HG03469 (cell line): ENCODE measurements around the gene SEC24A.
A peak's percentile ranks its signal among the peaks of the same experiment; 100 is the strongest.
"Not testable (repeated sequence)": the region's sequence is repeated elsewhere in the genome, so short reads cannot be mapped to it uniquely, and the experiment has no call there.

Source experiments
- ATAC-seq: cut with Tn5 transposase; IDR thresholded peaks from one replicate; pipeline ENCODE4 v1.9.1; 2021; ENCODE audit warnings: mild to moderate bottlenecking, moderate library complexity, moderate number of reproducible peaks; ENCODE audit not compliant: unreplicated experiment

Gene SEC24A

DNA sequence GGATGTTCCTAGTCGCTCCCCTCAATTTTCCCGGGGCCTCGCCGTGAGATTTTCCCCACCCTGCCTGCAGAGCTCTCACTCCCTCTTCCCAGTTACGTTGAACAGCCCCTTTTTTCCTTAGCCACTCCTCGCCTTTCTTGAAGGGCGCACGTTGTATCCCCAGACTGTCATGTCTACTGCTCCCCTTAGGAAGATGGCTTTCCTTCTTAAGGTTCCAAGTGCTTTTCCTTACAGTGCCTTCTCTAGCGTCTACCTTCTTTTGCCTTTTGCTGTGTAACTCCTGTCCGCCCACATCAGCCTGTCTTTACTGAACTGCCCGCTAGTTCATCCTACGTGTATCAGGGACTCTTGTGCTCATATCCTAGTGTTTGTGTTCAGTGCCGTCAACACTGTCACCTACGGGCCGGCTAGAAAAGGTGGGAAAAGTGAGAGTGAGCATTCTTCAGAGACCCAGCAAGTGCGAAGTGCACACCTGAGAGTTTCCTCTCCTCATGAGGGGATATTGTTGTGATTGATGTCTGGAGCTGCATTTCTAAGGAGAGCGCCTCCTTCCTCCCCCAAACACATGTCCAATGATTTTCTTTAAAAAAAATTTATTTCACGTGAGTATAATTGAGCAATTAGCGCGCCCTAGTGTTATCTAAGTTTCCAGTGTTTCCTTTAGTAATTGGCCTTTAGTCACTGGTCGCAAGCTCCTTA is 90.5 kb downstream of the SEC24A start:
- ATAC-seq, result no peak

DNA sequence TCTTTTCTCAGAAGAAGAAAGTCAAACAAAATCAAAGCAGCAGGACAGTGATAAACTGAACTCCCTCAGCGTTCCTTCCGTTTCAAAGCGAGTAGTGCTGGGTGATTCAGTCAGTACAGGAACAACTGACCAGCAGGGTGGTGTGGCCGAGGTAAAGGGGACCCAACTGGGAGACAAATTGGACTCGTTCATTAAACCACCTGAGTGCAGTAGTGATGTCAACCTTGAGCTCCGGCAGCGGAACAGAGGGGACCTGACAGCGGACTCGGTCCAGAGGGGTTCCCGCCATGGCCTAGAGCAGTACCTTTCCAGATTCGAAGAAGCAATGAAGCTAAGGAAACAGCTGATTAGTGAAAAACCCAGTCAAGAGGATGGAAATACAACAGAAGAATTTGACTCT is 92.5 kb downstream of the SEC24A start:
- no peak for ATAC-seq

DNA sequence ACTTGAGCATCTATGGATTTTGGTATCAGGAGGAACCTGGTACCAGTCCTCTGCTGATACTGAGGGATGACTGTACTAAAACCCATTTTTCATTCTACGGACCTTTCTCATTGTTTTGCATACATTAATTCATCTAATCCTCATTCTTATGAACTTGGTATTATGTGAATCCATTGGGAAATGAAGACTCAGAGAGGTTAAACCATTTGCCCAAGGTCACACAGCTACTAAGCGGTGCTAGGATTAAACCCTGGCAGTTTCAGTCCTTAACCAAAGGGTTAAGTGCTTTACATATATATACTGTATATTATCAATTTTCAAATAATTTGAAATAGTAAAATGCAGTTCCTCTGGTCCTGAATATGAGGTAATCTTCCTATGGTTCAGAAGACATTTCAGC is 93.5 kb downstream of the SEC24A start:
- no peak for ATAC-seq

DNA sequence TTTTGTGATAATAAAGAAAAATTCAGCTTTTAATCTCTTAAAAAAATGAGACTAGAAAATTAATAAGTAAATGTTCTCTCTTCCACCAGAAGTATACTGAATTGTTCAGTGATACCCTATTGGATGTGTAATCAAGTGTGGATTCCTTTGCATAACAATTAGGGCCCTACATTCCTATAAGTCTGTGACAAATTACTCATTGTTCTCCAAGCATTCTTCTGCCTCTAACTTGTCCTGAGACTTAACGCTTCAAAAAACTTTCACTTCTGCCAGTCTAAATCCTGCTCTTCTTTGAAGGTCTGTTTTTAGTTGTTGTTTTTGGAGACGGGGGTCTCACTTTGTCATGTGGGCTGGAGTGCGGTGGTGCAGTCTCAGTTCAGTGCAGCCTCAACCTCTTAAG is 100.8 kb downstream of the SEC24A start:
- ATAC-seq, result no peak

DNA sequence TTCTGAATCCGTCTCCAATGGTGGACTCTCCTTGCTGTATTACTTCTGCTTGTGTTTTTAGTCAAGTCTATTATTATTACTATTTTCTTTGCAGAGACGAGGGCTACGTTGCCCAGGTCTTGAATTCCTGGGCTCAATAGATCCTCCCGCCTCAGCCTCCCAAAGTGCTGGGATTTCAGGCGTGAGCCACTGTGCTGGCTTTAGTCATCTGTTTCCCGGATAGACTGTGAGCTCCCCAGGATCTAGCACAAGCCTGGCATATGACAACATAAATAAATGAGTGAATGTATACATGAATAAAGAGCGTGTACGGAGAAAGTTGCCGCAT is 109.6 kb downstream of the SEC24A start:
- ATAC-seq, result no peak

DNA sequence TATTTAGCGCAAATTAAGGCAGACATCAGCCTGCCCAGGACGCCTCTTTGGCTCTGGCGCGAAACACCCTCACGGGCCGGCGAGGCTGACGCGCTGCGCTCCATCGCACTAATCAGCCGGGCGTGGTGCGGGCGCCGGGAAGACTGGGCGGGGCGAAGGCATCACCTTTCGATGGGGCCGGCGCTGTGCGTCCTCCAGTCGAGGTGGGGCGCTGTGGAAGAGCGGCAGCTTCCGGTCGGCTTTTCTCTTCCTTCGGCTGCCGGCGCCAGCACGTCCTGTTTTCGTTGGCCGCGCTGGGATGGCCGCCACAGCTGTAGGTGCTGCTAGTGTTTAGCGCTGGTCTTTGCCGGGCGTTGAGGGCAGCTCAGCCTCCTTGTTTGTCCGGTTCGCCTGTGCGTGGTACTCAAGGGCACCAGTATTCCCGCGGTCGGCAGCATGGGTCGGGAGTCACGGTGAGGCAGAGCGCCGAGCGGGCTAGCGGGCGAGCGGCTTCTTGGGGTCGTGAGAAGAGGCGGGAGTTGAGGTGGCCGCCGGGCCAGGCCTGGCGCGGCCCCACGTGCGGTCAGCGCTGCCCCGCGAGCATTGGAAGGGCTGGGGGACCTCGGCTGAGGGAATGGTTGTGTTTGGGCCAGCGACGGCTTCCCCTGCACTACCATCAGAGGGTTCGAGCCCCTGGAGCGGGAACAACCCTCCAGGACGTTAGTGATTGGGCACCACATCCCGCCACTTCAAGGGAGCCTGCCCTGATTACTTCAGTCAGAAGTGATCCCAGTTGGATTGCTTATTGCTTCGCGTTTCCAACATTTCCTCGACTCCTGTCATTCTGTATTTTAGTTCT is 110.1 kb downstream of the SEC24A start, which contains the start of gene DDX46:
TSS of gene DDX46 (plus strand) at position 276 of the 838 bp plus-strand sequence. CDS start at position 436, 160 bp downstream.
- ATAC-seq, result peak; percentile 95

DNA sequence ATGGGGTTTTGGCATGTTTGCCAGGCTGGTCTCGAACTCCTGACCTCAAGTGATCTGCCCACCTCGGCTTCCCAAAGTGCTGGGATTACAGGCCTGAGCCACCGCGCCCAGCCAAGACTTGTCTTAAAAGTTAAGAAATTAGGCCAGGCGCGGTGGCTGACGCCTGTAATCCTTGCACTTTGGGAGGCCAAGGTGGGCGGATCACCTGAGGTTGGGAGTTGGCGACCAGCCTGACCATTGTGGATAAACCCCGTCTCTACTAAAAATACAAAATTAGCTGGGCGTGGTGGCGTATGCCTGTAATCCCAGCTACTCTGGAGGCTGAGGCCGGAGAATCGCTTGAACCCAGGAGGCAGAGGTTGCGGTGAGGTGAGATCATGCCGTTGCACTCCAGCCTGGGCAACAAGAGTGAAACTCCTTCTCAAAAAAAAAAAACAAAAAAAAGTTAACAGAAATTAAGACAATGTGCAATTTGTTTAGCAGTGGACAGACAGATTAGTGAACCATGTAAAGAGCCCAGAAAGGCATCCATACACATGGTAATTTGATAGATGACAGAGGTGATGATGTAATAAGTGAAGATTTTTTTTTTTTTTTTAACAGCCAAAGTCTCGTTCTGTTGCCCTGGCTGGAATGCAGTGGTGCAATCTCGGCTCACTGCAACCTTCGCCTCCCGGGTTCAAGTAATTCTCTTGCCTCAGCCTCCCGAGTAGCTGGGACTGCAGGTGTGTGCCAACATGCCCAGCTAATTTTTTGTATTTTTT is 119.1 kb downstream of the SEC24A start:
- ATAC-seq, result not testable (repeated sequence)

DNA sequence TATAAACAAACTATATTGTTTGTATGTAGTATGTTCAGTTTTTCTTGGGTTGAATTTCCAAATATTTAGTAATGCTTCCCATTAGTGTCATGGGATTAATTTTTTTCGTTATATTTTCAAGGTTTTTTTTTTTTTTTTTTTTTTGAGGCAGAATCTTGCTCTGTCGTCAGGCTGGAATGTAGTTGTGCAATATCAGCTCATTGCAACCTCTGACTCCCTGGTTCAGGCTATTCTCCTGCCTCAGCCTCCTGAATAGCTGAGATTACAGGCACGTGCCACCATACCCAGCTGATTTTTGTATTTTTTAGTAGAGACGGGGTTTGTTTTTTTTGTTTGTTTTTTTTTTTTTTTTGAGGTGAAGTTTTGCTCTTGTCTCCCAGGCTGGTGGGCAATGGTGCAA is 120.6 kb downstream of the SEC24A start:
- no peak for ATAC-seq

DNA sequence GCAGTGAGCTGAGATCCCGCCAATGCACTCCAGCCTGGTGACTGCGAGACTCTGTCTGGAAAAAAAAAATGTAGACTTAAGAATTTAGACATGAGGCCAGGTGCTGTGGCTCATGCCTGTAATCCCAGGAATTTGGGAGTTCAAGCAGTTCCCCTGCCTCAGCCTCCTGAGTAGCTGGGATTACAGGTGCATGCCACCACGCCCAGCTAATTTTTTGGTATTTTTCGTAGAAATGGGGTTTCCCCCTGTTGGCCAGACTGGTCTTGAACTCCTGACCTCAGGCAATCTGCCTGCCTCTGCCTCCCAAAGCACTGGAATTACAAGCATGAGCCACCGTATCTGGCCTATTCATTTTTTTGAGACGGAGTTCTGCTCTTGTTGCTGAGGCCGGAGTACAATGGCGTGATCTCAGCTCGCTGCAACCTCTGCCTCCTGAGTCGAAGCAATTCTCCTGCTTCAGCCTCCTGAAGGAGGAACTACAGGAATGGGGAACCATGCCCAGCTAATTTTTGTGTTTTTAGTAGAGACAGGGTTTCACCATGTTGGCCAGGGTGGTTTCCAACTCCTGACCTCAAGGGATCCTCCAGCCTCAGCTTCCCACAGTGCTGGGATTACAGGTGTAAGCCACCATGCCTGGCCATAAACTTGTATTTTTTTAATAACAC is 124.0 kb downstream of the SEC24A start:
- no peak for ATAC-seq

DNA sequence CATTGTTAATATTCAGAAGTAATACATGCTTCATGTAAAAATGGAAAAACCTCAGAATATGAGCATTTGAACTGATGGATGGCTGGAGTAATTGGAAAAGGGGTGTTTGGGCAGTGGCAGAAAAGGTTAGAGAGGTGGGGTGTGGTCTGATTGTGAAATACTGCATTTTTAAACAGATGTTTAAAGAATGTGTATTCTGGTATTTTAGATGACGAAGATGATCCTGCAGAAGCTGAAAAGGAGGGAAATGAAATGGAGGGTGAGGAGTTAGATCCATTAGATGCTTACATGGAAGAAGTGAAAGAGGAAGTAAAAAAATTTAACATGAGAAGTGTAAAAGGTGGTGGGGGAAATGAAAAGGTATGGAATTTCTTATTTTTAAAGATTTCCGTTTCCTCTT is 128.8 kb downstream of the SEC24A start:
- no peak for ATAC-seq
